OCI-LY7 (cell line): Measurements from ENCODE around the gene PSMB11. TPM values are rescaled to one million over a fixed set of nuclear protein-coding genes. Genes with fewer than 3 reads are reported as not detected.
A peak's percentile ranks its signal among the peaks of the same experiment; 100 is the strongest.

ENCODE experiments used
- BruUV-seq: library from RNA; stranded (reverse); fragments of 400-500 nt; replicated peaks from 2 replicates; lab custom pipeline; 2021; lab: Mats Ljungman, UMichigan
- CTCF ChIA-PET: fragments of 300-600 bp; sonication (Branson Sonifier 250); formaldehyde crosslinking; loops from one replicate; lab custom pipeline; 2022; ENCODE audit warnings: antibody characterized with exemption; ENCODE audit not compliant: unreplicated experiment; lab: Charles Lee
- POLR2A ChIA-PET: fragments of 300-600 bp; sonication (Branson Sonifier 250); formaldehyde crosslinking; loops from one replicate; lab custom pipeline; 2022; ENCODE audit warnings: antibody characterized with exemption; lab: Charles Lee
- DNase-seq: peaks from one replicate; pipeline ENCODE4 v3.0.0-alpha.2; 2015; ENCODE audit warnings: low spot score
- H2AFZ ChIP-seq: fragments of 200-600 bp; sonication (generic), shearing (Covaris generic); 2 replicates; pipeline ENCODE4 v1.6.1; 2014; ENCODE audit warnings: mild to moderate bottlenecking, antibody characterized with exemption, low read length, moderate library complexity
- H3K27ac ChIP-seq: fragments of 200-600 bp; sonication (generic); 2 replicates; pipeline ENCODE4 v1.5.1; 2014; ENCODE audit warnings: mixed run types, low read depth, mild to moderate bottlenecking, moderate library complexity, low read length, inconsistent platforms; ENCODE audit not compliant: poor library complexity, severe bottlenecking
- H3K36me3 ChIP-seq: fragments of 200-600 bp; sonication (generic); 2 replicates; pipeline ENCODE4 v1.6.1; 2014; ENCODE audit warnings: mild to moderate bottlenecking, antibody characterized with exemption, low read length, moderate library complexity, mixed read lengths; ENCODE audit not compliant: insufficient read depth
- H3K4me1 ChIP-seq: fragments of 200-600 bp; sonication (generic); 2 replicates; pipeline ENCODE4 v1.5.1; 2014; ENCODE audit warnings: mild to moderate bottlenecking, low read length; ENCODE audit not compliant: insufficient read depth, poor library complexity, severe bottlenecking
- H3K4me2 ChIP-seq: fragments of 200-600 bp; sonication (generic); 2 replicates; pipeline ENCODE4 v1.6.1; 2014; ENCODE audit warnings: mild to moderate bottlenecking, low read length
- H3K4me3 ChIP-seq: fragments of 200-600 bp; sonication (generic); 2 replicates; pipeline ENCODE4 v1.5.1; 2014; ENCODE audit warnings: mild to moderate bottlenecking, low read depth, low read length; ENCODE audit not compliant: poor library complexity, severe bottlenecking
- H3K79me2 ChIP-seq: fragments of 200-600 bp; sonication (generic); 2 replicates; pipeline ENCODE4 v1.6.1; 2016; ENCODE audit warnings: low read depth, mild to moderate bottlenecking, low read length, moderate library complexity, mixed read lengths; ENCODE audit not compliant: insufficient read depth
- H3K9me2 ChIP-seq: fragments of 200-600 bp; sonication (generic); 2 replicates; pipeline ENCODE4 v1.6.1; 2016; ENCODE audit warnings: mild to moderate bottlenecking, low read length, mixed read lengths; ENCODE audit not compliant: insufficient read depth
- H3K9me3 ChIP-seq: fragments of 200-600 bp; sonication (generic); 2 replicates; pipeline ENCODE4 v1.6.1; 2014; ENCODE audit warnings: mild to moderate bottlenecking, mixed run types, low read length, mixed read lengths
- H4K20me1 ChIP-seq: fragments of 200-600 bp; sonication (generic); 2 replicates; pipeline ENCODE4 v1.6.1; 2014; ENCODE audit warnings: mild to moderate bottlenecking, antibody characterized with exemption, low read length, moderate library complexity, mixed read lengths; ENCODE audit not compliant: insufficient read depth
- CTCF ChIP-seq: fragments of 200-600 bp; sonication (generic); conservative IDR thresholded peaks from 2 replicates; pipeline ENCODE4 v1.5.1; 2014; ENCODE audit warnings: mild to moderate bottlenecking, antibody characterized with exemption, low read length, moderate library complexity, mixed read lengths
- EZH2phosphoT487 ChIP-seq: fragments of 200-600 bp; sonication (generic); IDR thresholded peaks from 2 replicates; pipeline ENCODE4 v1.6.1; 2018; ENCODE audit warnings: low read depth, borderline replicate concordance, mild to moderate bottlenecking, mixed run types, antibody characterized with exemption, low read length, moderate library complexity, mixed read lengths
- intact Hi-C: fragments of 100-400 bp; cut with micrococcal nuclease; formaldehyde crosslinking; loops from one replicate; pipeline ENCODE4 v1.10.0; 2022; ENCODE audit not compliant: unreplicated experiment
- total RNA-seq, 2 experiments: library from RNA; depleted of rRNA in 1 of 2; stranded (reverse); fragments of >200 nt in 1 of 2; shearing (Covaris generic) in 1 of 2; gene quantifications; 2 replicates each; pipeline ENCODE4 v1.2.3, GENCODE V29; 2014 to 2022

PSMB11 gene
- total RNA-seq, 2 experiments from 2014 or later = not detected

DNA sequence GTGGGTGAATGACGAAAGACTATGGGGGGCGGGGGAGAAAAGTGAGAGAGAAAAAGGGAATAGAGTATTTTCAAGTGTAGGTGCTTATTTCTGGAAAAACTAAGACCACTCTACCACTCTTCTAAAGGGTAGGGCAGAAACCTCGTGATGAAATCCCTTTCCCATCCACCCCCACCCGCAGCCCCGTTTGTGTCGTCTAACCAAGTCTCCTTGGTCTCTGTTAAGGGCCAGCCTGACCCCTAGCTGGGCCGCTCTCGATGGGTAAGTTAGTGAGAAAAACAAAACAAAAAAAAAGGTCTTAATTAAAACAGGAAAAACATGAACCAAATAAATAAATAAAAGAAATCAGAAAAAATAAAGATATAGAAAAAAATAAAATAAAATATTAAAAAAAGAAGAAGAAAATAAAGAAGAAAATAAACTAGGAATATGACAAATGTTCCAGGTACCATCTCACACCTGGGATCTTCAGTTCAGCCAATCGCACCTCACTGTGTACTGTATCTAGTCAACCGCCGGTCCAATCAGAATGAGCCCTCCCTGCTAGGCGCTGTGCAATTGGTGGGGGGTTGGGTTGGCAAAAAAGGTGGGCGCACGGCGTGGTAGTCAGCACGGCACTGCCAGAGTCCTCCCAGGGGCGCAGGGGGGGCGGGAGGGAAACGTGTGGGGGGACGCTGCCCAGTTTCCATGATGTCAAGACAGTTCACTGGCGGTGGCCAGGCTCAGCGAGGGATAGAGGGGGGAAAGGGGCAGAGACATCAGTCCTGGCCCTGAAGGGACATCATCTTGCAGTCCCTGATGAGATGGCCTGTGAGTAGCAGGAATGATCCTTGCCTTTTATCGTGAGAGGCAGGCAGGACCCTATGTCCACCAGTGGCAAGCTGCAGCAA lies 25.1 kb downstream of the PSMB11 start:
- Histone ChIP-seq H3K27ac (no peak overlapping the region), H3K36me3 (peaks cover 84% of the 10 kb centered on the region), H3K4me2 (no peak overlapping the region), H3K4me3 (no peak overlapping the region), H3K9me3 (no peaks in the 10 kb centered on the region), H3K9me2 (no peaks in the 10 kb centered on the region), H3K4me1 (peaks cover 27% of the 10 kb centered on the region), H4K20me1 (0 out of 2 replicates have a peak, but pooled peaks cover 9% of the 10 kb centered on the region), H2AFZ (no peak overlapping the region), H3K79me2 (peaks cover 45% of the 10 kb centered on the region)
- POLR2A ChIA-PET = no interaction called here
- intact Hi-C loops = no loop called here
- DNase-seq = no peak
- CTCF ChIA-PET = interaction anchor here (0.6 kb wide), 1 partner anchor 194 kb away, joined by 7 read pairs; no protein-coding TSS in a partner anchor
- no TSS peak for BruUV-seq
- TF ChIP-seq CTCF = no peak
- TF ChIP-seq EZH2phosphoT487 = no peak

- H3K9me3 ChIP-seq = no peaks in the 10 kb centered on the region
- H3K36me3 ChIP-seq = peaks cover 84% of the 10 kb centered on the region
- H3K4me3 ChIP-seq = no peak overlapping the region
- no TSS peak for BruUV-seq
- TF ChIP-seq EZH2phosphoT487 (no peak), CTCF (no peak)
- no peak overlapping the region for H3K27ac ChIP-seq
- DNase-seq = no peak
- H3K9me2 ChIP-seq = no peaks in the 10 kb centered on the region
- ChIA-PET POLR2A (interaction anchor here (1.1 to 1.4 kb wide), 2 partner anchors 27 to 82 kb away, joined by 3 to 5 read pairs; partner anchors contain the start of genes ACIN1 and C14orf119), CTCF (interaction anchor here (0.6 to 1.7 kb wide), 13 partner anchors 9 to 196 kb away, joined by 3 to 12 read pairs (median 4); partner anchors contain the start of genes ACIN1, C14orf119, CEBPE and SLC7A8)
- intact Hi-C loops = no loop called here
- no peak overlapping the region for H2AFZ ChIP-seq
- H3K4me2 ChIP-seq = peak overlapping the region; percentile 42
- H3K79me2 ChIP-seq = peaks cover 45% of the 10 kb centered on the region
- 0 out of 2 replicates have a peak, but pooled peaks cover 9% of the 10 kb centered on the region for H4K20me1 ChIP-seq
- peaks cover 29% of the 10 kb centered on the region for H3K4me1 ChIP-seq
Observed at GRCh38 chr14:23067847-23068788, 26.1 kb downstream of the PSMB11 start.
